ENCODE measurements around the gene ADAMTSL1.

DNA sequence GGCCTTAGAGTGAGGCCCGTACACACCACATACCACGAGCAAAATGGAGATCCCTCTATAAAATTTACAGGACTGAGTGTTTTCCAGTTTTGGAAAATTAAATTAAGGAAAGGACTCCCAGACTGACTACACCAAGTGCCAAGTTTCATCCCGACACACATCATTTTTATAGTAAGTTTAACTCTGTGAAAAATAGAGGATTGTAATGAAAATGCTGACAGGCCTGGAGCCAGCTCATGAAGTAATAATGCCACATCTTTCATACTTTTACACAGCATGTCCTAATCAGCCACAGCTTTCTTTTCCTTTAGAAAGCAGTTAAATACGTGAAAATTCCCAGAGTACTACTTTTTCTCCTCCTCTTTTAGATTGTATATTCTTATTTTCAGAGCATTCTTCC, 389.8 kb downstream of the ADAMTSL1 start:
- TF ChIP-seq KLF12 (CRISPR knock-in tag; IDR thresholded peaks at IDR 0.05; ENCODE audit: borderline replicate concordance) = no peak
- TF ChIP-seq EZH2 (conservative IDR thresholded peaks at IDR 0.05; ENCODE audit: low read depth, low read length) = no peak
- no peak for TF ChIP-seq KMT2B (CRISPR knock-in tag; IDR thresholded peaks at IDR 0.05)
- TF ChIP-seq, protein P1, sequence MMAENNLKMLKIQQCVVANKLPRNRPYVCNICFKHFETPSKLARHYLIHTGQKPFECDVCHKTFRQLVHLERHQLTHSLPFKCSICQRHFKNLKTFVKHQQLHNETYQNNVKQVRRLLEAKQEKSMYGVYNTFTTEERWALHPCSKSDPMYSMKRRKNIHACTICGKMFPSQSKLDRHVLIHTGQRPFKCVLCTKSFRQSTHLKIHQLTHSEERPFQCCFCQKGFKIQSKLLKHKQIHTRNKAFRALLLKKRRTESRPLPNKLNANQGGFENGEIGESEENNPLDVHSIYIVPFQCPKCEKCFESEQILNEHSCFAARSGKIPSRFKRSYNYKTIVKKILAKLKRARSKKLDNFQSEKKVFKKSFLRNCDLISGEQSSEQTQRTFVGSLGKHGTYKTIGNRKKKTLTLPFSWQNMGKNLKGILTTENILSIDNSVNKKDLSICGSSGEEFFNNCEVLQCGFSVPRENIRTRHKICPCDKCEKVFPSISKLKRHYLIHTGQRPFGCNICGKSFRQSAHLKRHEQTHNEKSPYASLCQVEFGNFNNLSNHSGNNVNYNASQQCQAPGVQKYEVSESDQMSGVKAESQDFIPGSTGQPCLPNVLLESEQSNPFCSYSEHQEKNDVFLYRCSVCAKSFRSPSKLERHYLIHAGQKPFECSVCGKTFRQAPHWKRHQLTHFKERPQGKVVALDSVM (CRISPR knock-in tag; IDR thresholded peaks at IDR 0.05) = no peak
- TF ChIP-seq ZNF749 (CRISPR knock-in tag; IDR thresholded peaks at IDR 0.05; ENCODE audit: borderline replicate concordance) = no peak
- TF ChIP-seq RFX5 (IDR thresholded peaks at IDR 0.05; ENCODE audit: low read depth, low read length) = no peak
- TF ChIP-seq, protein P2, sequence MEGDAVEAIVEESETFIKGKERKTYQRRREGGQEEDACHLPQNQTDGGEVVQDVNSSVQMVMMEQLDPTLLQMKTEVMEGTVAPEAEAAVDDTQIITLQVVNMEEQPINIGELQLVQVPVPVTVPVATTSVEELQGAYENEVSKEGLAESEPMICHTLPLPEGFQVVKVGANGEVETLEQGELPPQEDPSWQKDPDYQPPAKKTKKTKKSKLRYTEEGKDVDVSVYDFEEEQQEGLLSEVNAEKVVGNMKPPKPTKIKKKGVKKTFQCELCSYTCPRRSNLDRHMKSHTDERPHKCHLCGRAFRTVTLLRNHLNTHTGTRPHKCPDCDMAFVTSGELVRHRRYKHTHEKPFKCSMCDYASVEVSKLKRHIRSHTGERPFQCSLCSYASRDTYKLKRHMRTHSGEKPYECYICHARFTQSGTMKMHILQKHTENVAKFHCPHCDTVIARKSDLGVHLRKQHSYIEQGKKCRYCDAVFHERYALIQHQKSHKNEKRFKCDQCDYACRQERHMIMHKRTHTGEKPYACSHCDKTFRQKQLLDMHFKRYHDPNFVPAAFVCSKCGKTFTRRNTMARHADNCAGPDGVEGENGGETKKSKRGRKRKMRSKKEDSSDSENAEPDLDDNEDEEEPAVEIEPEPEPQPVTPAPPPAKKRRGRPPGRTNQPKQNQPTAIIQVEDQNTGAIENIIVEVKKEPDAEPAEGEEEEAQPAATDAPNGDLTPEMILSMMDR (CRISPR knock-in tag; IDR thresholded peaks at IDR 0.05) = no peak
- no peak for TF ChIP-seq JUNB (CRISPR knock-in tag; IDR thresholded peaks at IDR 0.05; ENCODE audit: borderline replicate concordance)

Data from HepG2 (cell line).